OCI-LY3 (cell line): ENCODE data around the gene KDSR.

Source experiments
- H2AFZ ChIP-seq: fragments of 200-600, 300-600 bp; shearing (Covaris generic); 2 replicates; pipeline ENCODE4 v1.6.0; 2014; ENCODE audit warnings: antibody characterized with exemption, low read depth, low read length
- H3K27ac ChIP-seq: fragments of 200-600, 300-600 bp; sonication (generic); 2 replicates; pipeline ENCODE4 v1.5.1; 2014; ENCODE audit warnings: mild to moderate bottlenecking, low read length, moderate library complexity, mixed read lengths
- H3K27me3 ChIP-seq: fragments of 200-600, 300-600 bp; sonication (generic); 2 replicates; pipeline ENCODE4 v1.6.1; 2014; ENCODE audit warnings: low read depth, low read length, mixed read lengths
- H3K36me3 ChIP-seq: fragments of 200-600, 300-600 bp; sonication (generic); replicated peaks from 2 replicates; pipeline ENCODE3; 2014; ENCODE audit warnings: low read depth, low read length, mixed read lengths
- H3K4me1 ChIP-seq: fragments of 300-600, 200-600 bp; sonication (generic); 2 replicates; pipeline ENCODE4 v1.6.1; 2014; ENCODE audit warnings: low read length, mixed read lengths
- H3K4me2 ChIP-seq: fragments of 200-600, 300-600 bp; sonication (generic); 2 replicates; pipeline ENCODE4 v1.6.1; 2014; ENCODE audit warnings: low read length, mixed read lengths
- H3K4me3 ChIP-seq: fragments of 300-600, 200-600 bp; sonication (generic); 2 replicates; pipeline ENCODE4 v1.5.1; 2014; ENCODE audit warnings: antibody characterized with exemption, mild to moderate bottlenecking, low read length, moderate library complexity
- H3K79me2 ChIP-seq: fragments of 300-600, 200-600 bp; shearing (Covaris generic); 2 replicates; pipeline ENCODE4 v1.6.1; 2014; ENCODE audit warnings: mild to moderate bottlenecking, low read length, mixed read lengths
- H3K9ac ChIP-seq: fragments of 300-600, 200-600 bp; shearing (Covaris generic); 2 replicates; pipeline ENCODE4 v1.6.0; 2014; ENCODE audit warnings: mild to moderate bottlenecking, low read length, moderate library complexity
- H3K9me3 ChIP-seq: fragments of 200-600, 300-600 bp; shearing (Covaris generic); 2 replicates; pipeline ENCODE4 v1.6.1; 2014; ENCODE audit warnings: low read length, mixed read lengths; ENCODE audit not compliant: insufficient read depth
- H4K20me1 ChIP-seq: fragments of 200-600, 300-600 bp; sonication (generic); 2 replicates; pipeline ENCODE4 v1.6.1; 2016; ENCODE audit warnings: low read length, mixed read lengths; ENCODE audit not compliant: insufficient read depth
- EZH2phosphoT487 ChIP-seq: fragments of 200-600 bp; shearing (Covaris generic); IDR thresholded peaks from 2 replicates; pipeline ENCODE4 v1.6.1; 2018; ENCODE audit warnings: antibody characterized with exemption, mixed run types, low read depth
- TF ChIP-seq, protein P1 (sequence below): fragments of 200-600, 300-600 bp; sonication (generic); IDR thresholded peaks from 2 replicates; pipeline ENCODE4 v1.5.1; 2014; ENCODE audit warnings: antibody characterized with exemption, low read length, low read depth

The KDSR gene

DNA sequence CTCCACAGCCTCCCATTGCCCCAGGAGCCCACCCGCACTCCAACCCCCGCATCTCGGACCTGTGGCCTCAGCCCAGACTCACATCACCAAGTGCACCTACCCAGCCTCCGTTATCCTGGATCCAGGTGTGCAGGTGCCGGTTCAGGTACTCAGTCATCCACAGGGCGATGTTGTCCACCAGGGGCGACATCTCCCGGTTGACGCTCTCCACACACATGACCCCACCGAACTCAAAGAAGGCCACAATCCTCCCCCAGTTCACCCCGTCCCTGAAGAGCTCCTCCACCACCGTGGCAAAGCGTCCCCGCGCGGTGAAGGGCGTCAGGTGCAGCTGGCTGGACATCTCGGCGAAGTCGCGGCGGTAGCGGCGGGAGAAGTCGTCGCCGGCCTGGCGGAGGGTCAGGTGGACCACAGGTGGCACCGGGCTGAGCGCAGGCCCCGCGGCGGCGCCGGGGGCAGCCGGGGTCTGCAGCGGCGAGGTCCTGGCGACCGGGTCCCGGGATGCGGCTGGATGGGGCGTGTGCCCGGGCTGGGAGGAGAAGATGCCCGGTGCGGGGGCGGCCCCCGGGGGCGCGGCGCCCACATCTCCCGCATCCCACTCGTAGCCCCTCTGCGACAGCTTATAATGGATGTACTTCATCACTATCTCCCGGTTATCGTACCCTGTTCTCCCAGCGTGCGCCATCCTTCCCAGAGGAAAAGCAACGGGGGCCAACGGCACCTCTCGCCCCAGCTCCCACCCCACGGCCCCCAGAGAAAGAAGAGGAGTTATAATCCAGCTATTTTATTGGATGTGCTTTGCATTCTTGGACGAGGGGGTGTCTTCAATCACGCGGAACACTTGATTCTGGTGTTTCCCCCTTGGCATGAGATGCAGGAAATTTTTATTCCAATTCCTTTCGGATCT, 48.8 kb downstream of the KDSR start:
- Histone ChIP-seq H3K36me3 (peaks cover 55% of the 10 kb centered on the region), H3K79me2 (peaks cover 83% of the 10 kb centered on the region), H3K9ac (peak overlapping the region; percentile 89), H3K4me1 (peaks cover 39% of the 10 kb centered on the region), H4K20me1 (no peaks in the 10 kb centered on the region), H2AFZ (no peak overlapping the region), H3K9me3 (no peaks in the 10 kb centered on the region), H3K4me3 (peak overlapping the region; percentile 79), H3K4me2 (peak overlapping the region; percentile 94), H3K27me3 (no peaks in the 10 kb centered on the region), H3K27ac (peak overlapping the region; percentile 88)
- TF ChIP-seq, protein P1, sequence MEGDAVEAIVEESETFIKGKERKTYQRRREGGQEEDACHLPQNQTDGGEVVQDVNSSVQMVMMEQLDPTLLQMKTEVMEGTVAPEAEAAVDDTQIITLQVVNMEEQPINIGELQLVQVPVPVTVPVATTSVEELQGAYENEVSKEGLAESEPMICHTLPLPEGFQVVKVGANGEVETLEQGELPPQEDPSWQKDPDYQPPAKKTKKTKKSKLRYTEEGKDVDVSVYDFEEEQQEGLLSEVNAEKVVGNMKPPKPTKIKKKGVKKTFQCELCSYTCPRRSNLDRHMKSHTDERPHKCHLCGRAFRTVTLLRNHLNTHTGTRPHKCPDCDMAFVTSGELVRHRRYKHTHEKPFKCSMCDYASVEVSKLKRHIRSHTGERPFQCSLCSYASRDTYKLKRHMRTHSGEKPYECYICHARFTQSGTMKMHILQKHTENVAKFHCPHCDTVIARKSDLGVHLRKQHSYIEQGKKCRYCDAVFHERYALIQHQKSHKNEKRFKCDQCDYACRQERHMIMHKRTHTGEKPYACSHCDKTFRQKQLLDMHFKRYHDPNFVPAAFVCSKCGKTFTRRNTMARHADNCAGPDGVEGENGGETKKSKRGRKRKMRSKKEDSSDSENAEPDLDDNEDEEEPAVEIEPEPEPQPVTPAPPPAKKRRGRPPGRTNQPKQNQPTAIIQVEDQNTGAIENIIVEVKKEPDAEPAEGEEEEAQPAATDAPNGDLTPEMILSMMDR = peak; percentile 100
- TF ChIP-seq EZH2phosphoT487 = no peak

DNA sequence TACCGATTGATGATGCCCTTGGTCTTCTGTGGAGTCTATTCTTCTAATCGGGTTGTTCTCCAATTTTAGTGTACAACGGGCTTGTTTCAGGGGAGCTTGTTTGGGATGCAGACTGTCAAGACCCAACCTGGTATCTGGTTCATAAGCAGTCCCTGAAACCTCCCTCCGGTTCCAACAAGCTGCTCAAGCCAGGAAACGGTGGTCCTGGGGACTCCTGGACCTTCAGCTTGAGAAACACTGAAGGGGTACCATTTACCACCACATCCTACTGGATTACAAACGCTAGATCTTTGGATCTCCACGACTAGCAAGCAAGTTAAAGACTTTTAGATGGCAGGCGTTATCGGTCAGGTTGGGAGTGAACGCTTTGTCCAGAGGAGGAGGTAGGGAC, 49.5 kb downstream of the KDSR start:
- no peaks in the 10 kb centered on the region for H3K9me3 ChIP-seq
- H2AFZ ChIP-seq = no peak overlapping the region
- peaks cover 39% of the 10 kb centered on the region for H3K4me1 ChIP-seq
- no peaks in the 10 kb centered on the region for H4K20me1 ChIP-seq
- H3K79me2 ChIP-seq = peaks cover 87% of the 10 kb centered on the region
- peak overlapping the region; percentile 89 for H3K9ac ChIP-seq
- H3K4me2 ChIP-seq = peak overlapping the region; percentile 94
- H3K4me3 ChIP-seq = peak overlapping the region; percentile 79
- no peak for TF ChIP-seq EZH2phosphoT487
- TF ChIP-seq, protein P1 = no peak
- peaks cover 57% of the 10 kb centered on the region for H3K36me3 ChIP-seq
- H3K27me3 ChIP-seq = no peaks in the 10 kb centered on the region
- peak overlapping the region; percentile 88 for H3K27ac ChIP-seq

DNA sequence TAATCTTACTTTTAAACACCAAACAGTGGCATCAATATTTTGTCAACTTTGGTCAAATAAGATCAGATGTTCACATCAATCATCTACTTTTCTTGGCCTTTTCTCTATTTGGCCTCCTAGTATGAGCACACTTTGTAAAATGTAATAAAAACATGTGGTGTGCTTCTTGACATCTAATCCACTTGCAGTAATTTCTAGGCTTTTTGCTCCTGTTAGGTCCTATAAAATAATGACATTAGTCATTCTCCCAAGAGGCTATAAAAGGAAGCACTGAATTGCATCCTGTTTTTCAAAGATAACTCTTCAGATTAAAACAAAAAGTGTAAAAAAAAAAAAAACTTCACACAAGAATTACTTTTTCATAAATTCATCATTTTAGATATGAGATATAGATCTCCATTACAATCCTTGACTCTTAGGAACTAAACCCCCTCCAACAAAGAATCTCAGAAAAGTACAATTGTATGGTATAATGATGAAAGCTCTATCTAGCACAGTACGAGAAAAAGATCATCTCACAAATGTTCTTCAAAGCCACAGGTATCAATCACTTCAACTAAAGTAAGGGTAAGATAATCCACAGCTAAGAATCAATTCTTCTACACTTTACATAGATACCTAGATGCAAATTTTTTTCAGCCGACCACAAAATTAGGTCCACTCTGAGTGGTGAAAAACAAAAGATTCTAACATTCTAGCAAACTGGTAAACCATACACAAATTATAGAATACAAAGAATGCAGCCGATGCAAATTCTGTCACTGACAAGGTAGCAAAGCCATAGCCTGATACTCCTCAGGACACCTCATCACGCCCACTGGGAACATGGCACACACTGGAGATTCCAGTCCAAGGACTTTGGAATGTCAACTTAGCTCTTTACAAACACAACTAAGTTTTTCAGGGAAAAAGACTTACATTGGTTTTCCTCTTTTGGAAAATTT, 50.1 kb downstream of the KDSR start:
- Histone ChIP-seq H4K20me1 (no peaks in the 10 kb centered on the region), H3K9me3 (no peaks in the 10 kb centered on the region), H2AFZ (no peak overlapping the region), H3K27me3 (no peaks in the 10 kb centered on the region), H3K27ac (peak overlapping the region; percentile 88), H3K9ac (peak overlapping the region; percentile 89), H3K36me3 (peaks cover 62% of the 10 kb centered on the region), H3K79me2 (peaks cover 93% of the 10 kb centered on the region), H3K4me2 (peak overlapping the region; percentile 94), H3K4me1 (peaks cover 39% of the 10 kb centered on the region), H3K4me3 (peak overlapping the region; percentile 79)
- TF ChIP-seq, protein P1 = no peak
- no peak for TF ChIP-seq EZH2phosphoT487
